T-helper 17 cell (primary cell): Measurements from ENCODE around the gene GET3. TPM values are rescaled to one million over a fixed set of nuclear protein-coding genes. Genes with fewer than 3 reads are reported as not detected.
"Not testable (repeated sequence)": the region's sequence is repeated elsewhere in the genome, so short reads cannot be mapped to it uniquely, and the experiment has no call there.

Experiments
- ATAC-seq: fragments of 150-1000 bp; cut with Tn5 transposase; 2 replicates; pipeline ENCODE4 v1.10.0; 2021; ENCODE audit warnings: mild to moderate bottlenecking, moderate library complexity
- DNase-seq, 3 donors: peaks; one replicate each; pipeline versions ENCODE4 v3.0.0 to v3.0.0-alpha.2; 2020 to 2021
- H3K9me3 ChIP-seq: one replicate; pipeline ENCODE4 v1.7.0; 2013; ENCODE audit warnings: low read length, mild to moderate bottlenecking; ENCODE audit not compliant: control insufficient read depth, poor library complexity, severe bottlenecking
- H3K27ac Mint-ChIP-seq: one replicate; pipeline ENCODE4 v1.8.0; 2022; ENCODE audit warnings: mild to moderate bottlenecking, moderate library complexity, mixed read lengths
- H3K27me3 Mint-ChIP-seq: one replicate; pipeline ENCODE4 v1.8.0; 2022; ENCODE audit warnings: mixed read lengths
- H3K36me3 Mint-ChIP-seq: one replicate; pipeline ENCODE4 v1.8.0; 2022; ENCODE audit warnings: low read depth, mixed read lengths
- H3K4me1 Mint-ChIP-seq: one replicate; pipeline ENCODE4 v1.8.0; 2022; ENCODE audit warnings: mild to moderate bottlenecking, mixed read lengths
- H3K4me3 Mint-ChIP-seq: one replicate; pipeline ENCODE4 v1.8.0; 2022; ENCODE audit warnings: mild to moderate bottlenecking, moderate library complexity, mixed read lengths
- total RNA-seq, 4 donors: library from RNA in 2 of 4; stranded (reverse) in 2 of 4; gene quantifications; one replicate each; pipeline ENCODE4 v1.2.3 and lab custom pipeline; 2022 to 2026

GET3 gene
- total RNA-seq (10 to 100 TPM; 29.8 to 32.6 TPM), total RNA-seq (lab: John Stamatoyannopoulos, UW) (25.3 to 48.9 reads per million in 2 donors)

DNA sequence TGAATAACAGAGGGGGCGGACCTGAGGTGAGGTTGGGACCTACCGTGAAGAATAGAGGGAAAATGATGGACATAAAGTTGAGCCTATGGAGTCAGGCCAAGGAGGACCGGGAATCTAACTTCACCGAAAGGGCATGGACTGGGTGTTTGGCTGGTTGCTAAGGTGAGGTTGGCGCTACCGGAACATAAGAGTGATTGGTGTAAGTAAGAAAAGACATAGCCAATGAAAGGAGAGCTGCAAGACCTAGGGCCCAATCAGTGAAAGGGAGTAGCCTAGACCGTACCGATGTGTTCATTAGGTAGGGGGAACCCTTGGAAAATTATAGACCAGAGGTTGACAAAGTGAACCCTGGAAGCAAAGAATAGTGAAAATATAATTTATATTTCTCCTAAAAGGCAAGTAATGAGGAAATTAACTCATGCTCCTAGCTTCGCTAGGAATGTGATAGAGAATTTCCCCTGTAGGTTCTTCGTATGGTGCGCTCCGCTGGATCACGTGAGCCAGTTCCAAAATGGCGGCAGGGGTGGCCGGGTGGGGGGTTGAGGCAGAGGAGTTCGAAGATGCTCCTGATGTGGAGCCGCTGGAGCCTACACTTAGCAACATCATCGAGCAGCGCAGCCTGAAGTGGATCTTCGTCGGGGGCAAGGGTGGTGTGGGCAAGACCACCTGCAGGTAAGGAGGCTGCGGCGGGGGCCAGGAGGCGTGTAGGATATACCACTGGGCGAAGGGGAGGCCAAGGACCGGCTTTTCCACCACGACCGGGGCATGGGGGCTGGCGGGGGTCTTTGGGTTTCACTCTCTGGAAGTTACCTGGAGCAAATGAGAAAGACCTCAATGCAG lies at the start of gene GET3:
Gene GET3 (plus strand): TSS at position 503 of the 840 bp plus-strand sequence. CDS start 9 bp downstream, at position 512.
- H3K36me3 Mint-ChIP-seq, result no peaks in the 10 kb centered on the region
- no peaks in the 10 kb centered on the region for H3K9me3 ChIP-seq
- peak within 1 kb of the TSS; percentile 99 for H3K27ac Mint-ChIP-seq
- peak; percentile 63 to 66 (median 65) for DNase-seq
- H3K4me3 Mint-ChIP-seq, result peak within 1 kb of the TSS; percentile 99
- H3K4me1 Mint-ChIP-seq, result peaks cover 25% of the 10 kb centered on the region
- no peaks in the 10 kb centered on the region for H3K27me3 Mint-ChIP-seq
- peak; percentile 81 for ATAC-seq

DNA sequence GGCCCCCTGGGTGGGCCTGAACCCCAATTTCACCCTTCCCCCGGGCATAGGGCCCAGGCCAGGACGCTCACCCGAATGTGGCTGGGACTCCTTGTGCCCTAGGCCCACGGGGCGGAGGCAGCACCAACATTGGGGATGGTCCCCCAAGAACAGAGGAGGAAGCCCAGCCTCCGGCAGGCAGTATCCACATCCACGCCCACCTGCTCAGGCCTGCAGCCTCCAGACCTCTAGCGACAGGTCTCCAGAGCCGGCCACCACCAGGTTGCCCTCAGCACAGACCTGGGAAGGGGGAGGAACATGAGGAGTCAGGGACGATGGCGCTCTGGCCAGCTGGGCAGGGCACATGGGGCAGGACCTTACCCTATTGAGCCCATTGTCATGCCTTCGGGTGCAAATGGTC lies 48.3 kb upstream of the GET3 start:
- H3K27me3 Mint-ChIP-seq, result no peaks in the 10 kb centered on the region
- no peaks in the 10 kb centered on the region for H3K36me3 Mint-ChIP-seq
- H3K4me3 Mint-ChIP-seq, result no peak overlapping the region
- ATAC-seq (no peak), DNase-seq (no peak)
- no peak overlapping the region for H3K27ac Mint-ChIP-seq
- peaks cover 4% of the 10 kb centered on the region for H3K4me1 Mint-ChIP-seq
- no peaks in the 10 kb centered on the region for H3K9me3 ChIP-seq

DNA sequence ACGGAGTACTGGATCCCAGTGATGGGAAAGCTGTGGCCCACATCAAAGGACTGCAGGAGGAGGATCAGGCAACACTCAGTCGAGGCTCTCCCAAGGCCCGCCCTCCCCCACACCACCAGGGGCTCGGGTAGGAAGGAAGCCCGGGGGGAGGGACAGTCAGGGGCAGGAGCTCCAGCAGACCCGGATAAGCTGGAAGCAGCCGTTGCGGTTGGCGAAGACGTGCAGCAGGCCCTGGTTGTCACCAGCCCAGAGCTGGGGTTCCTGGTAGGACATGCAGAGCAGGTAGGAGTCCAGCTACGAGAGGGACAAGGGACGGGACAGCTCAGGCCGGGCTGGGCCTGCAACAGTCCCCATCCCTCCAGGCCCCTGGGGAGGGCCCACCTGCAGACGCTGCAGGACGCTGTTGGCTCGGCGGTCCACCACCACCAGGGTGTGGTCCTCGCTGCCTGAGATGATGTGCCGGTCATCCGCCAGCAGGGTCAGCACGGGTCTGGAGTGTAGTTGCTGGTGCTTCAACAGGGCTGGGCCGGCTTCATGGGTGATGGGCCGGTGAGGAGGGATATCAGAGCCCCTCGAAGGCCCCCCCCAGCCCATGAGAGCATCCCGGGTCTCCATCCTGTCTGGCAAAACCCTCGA lies 47.6 kb upstream of the GET3 start:
- no peak for DNase-seq
- Mint-ChIP-seq H3K27ac (no peak overlapping the region), H3K27me3 (no peaks in the 10 kb centered on the region)

GRCh38 chr19:12692960-12693359 lies 44.3 kb upstream of the GET3 start:
- no peaks in the 10 kb centered on the region for H3K9me3 ChIP-seq
- Mint-ChIP-seq H3K4me3 (no peak overlapping the region), H3K27me3 (no peaks in the 10 kb centered on the region), H3K36me3 (no peaks in the 10 kb centered on the region), H3K27ac (no peak overlapping the region), H3K4me1 (peaks cover 7% of the 10 kb centered on the region)
- DNase-seq (no peak), ATAC-seq (no peak)

More for the DNA sequence above, 47.6 kb upstream of the GET3 start:
- H3K4me3 Mint-ChIP-seq, result no peak overlapping the region
- H3K36me3 Mint-ChIP-seq, result no peaks in the 10 kb centered on the region
- peaks cover 4% of the 10 kb centered on the region for H3K4me1 Mint-ChIP-seq
- no peaks in the 10 kb centered on the region for H3K9me3 ChIP-seq
- ATAC-seq, result no peak

DNA sequence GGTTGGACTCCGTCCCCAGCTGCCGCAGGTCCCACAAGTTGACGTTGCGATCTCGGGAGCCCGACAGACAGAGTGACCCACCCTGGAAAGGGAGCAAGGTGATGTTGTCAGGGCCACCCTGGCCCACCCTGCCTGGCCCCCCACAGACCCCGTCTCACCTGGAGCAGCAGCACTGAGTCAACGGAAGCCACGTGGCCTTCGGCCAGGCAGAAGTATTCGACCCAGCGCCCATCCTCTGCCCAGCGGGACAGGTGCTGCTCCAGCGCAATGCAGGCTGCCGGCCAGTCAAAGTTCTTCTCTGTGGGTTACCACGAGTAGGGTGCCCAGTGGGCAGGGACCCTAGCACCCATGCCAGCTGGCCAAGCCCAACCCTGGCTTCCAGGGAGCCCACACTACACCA lies 42.7 kb upstream of the GET3 start:
- DNase-seq (no peak), ATAC-seq (no peak)
- H3K4me1 Mint-ChIP-seq, result peaks cover 11% of the 10 kb centered on the region
- H3K27ac Mint-ChIP-seq, result no peak overlapping the region
- H3K36me3 Mint-ChIP-seq, result peaks cover 2% of the 10 kb centered on the region
- no peaks in the 10 kb centered on the region for H3K27me3 Mint-ChIP-seq
- no peaks in the 10 kb centered on the region for H3K9me3 ChIP-seq
- H3K4me3 Mint-ChIP-seq, result no peak overlapping the region

- Mint-ChIP-seq H3K36me3 (peaks cover 2% of the 10 kb centered on the region), H3K4me3 (no peak overlapping the region), H3K4me1 (peaks cover 11% of the 10 kb centered on the region), H3K27ac (no peak overlapping the region), H3K27me3 (no peaks in the 10 kb centered on the region)
- H3K9me3 ChIP-seq, result no peaks in the 10 kb centered on the region
- no peak for DNase-seq
- no peak for ATAC-seq
Measured at GRCh38 chr19:12695096-12695495, 42.2 kb upstream of the GET3 start.

DNA sequence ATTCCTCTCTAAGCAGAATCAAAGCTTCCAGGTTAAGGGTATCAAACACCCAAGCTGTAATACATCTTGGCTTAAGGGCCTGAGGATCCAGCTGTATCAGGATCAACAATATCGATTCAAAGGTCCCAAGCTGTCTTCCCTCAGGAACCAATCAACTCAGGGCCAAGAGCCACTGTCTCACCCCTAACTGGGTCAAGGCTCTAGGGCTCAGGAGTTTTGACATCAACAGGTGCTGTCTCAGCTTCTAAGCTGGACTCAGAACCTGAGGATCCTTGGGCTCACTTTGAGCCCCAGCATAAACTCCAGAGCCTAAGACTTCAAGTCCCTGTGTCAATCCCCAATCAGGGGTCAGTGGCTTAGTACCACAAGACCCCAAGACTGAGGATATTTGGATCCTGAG lies 41.8 kb upstream of the GET3 start:
- no peak for ATAC-seq
- Mint-ChIP-seq H3K4me3 (peak overlapping the region; percentile 89), H3K27me3 (no peaks in the 10 kb centered on the region), H3K27ac (no peak overlapping the region), H3K36me3 (peaks cover 2% of the 10 kb centered on the region), H3K4me1 (peaks cover 9% of the 10 kb centered on the region)
- DNase-seq, result no peak
- no peaks in the 10 kb centered on the region for H3K9me3 ChIP-seq

GRCh38 chr19:12695997-12696365 lies 41.3 kb upstream of the GET3 start:
- peaks cover 9% of the 10 kb centered on the region for H3K4me1 Mint-ChIP-seq
- H3K4me3 Mint-ChIP-seq, result peak overlapping the region; percentile 89
- H3K27me3 Mint-ChIP-seq, result no peaks in the 10 kb centered on the region
- DNase-seq (no peak), ATAC-seq (peak; percentile 35)
- H3K36me3 Mint-ChIP-seq, result peaks cover 2% of the 10 kb centered on the region
- H3K9me3 ChIP-seq, result no peaks in the 10 kb centered on the region
- peak overlapping the region; percentile 93 for H3K27ac Mint-ChIP-seq

DNA sequence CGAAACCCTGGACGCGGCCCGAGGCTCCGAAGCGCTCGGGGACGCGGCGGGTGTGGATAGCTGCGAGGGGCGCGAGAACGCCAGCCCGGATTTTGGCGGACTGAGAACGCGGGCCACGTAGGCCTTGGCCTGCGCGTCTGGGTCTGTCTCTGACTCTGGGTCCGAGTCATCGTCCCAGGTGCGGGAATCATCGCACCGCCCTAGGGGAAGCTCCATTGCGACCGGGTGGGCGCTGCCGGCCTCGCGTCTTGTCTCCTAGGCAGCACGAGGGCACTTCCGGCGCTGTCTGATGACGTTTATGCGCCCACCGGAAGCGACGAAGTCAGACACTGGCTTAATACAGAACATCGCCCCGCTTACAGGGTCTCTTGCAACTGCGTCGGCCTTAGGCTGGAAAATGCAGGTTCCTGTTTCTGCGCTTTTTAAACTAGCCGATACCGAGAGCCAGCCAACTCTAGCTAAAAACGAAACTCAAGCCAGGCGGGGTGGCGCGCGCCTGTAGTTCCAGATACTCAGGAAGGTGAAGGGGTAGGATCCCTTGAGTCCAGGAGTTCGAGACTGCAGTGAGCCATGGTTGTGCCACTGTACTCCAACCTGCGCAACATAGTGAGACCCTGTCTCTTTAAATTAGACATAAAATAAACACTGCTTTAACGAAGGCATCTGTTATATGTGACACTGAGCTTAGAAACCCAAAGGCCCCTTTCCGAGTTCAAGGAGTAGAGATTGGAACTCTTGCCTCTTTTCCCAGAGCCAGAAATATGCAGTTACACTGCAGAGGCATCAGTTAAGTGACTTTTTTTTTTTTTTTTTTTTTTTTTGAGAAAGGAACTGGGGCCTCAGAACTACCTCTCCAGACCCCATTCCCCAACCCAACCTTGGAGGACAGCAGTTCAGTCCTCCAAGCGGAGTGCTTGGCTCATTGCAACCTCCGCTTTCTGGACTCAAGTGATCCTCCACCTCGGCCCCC lies 40.6 kb upstream of the GET3 start, which contains the start of gene FBXW9:
Gene FBXW9 (minus strand): TSS at position 266 of the 970 bp plus-strand sequence. CDS start 50 bp downstream, at position 216.
- no peaks in the 10 kb centered on the region for H3K27me3 Mint-ChIP-seq
- ATAC-seq (peak; percentile 93), DNase-seq (peak; percentile 88 to 97 (median 89))
- peaks cover 9% of the 10 kb centered on the region for H3K4me1 Mint-ChIP-seq
- no peaks in the 10 kb centered on the region for H3K9me3 ChIP-seq
- peak within 1 kb of the TSS; percentile 93 for H3K27ac Mint-ChIP-seq
- H3K36me3 Mint-ChIP-seq, result peaks cover 2% of the 10 kb centered on the region
- H3K4me3 Mint-ChIP-seq, result peak within 1 kb of the TSS; percentile 89

DNA sequence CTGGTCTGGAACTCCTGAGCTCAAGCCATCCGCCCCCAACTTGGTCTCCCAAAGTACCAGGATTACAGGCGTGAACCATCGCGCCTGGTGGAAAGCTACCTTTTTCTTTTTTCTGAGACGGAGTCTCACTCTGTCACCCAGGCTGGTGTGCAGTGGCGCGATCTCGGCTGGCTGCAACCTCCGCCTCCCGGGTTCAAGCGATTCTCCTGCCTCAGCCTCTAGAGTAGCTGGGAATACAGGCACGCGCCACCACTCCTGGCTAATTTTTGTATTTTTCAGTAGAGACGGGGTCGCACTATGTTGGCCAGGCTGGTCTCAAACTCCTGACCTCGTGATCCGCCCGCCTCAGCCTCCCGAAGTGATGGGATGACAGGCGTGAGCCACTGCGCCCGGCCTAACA lies 39.9 kb upstream of the GET3 start:
- not testable (repeated sequence) for DNase-seq, H3K36me3 Mint-ChIP-seq, H3K27ac Mint-ChIP-seq, ATAC-seq, H3K9me3 ChIP-seq, H3K4me1 Mint-ChIP-seq, H3K27me3 Mint-ChIP-seq
- peak overlapping the region; percentile 59 for H3K4me3 Mint-ChIP-seq

DNA sequence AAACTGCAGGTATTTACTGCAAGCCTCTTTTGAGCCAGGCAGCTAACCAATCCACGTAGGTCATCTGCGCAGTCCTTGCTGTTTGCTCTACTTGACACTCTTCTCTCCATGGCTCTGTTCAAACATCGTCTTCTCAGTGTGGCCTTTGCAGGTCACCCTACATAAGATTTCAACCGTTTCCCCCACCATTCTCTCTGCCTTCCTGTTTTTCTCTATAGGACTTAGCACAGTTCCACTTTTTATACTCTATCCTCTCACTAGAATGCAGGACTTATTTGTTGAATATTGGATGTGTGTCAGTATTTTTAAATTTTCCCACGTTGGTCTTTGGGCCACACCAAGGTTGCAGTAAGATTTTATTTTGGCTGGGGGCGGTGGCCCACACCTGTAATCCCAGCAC lies 39.2 kb upstream of the GET3 start:
- Mint-ChIP-seq H3K27ac (peak overlapping the region; percentile 29), H3K4me1 (peaks cover 9% of the 10 kb centered on the region), H3K4me3 (peak overlapping the region; percentile 69), H3K36me3 (peaks cover 4% of the 10 kb centered on the region), H3K27me3 (no peaks in the 10 kb centered on the region)
- H3K9me3 ChIP-seq, result no peaks in the 10 kb centered on the region
- no peak for DNase-seq
- ATAC-seq, result no peak

- no peak overlapping the region for H3K27ac Mint-ChIP-seq
- DNase-seq (no peak), ATAC-seq (no peak)
- H3K36me3 Mint-ChIP-seq, result peaks cover 7% of the 10 kb centered on the region
- H3K9me3 ChIP-seq, result no peaks in the 10 kb centered on the region
- no peak overlapping the region for H3K4me3 Mint-ChIP-seq
- no peaks in the 10 kb centered on the region for H3K27me3 Mint-ChIP-seq
- H3K4me1 Mint-ChIP-seq, result peaks cover 6% of the 10 kb centered on the region
Measured at GRCh38 chr19:12701596-12702282, 35.6 kb upstream of the GET3 start.
